Activated CD8-positive, alpha-beta T cell treated with anti-CD3 and anti-CD28 coated beads for 36 hours (primary cell): ENCODE measurements around the gene MICAL3. TPM values are rescaled to one million over a fixed set of nuclear protein-coding genes. Genes with fewer than 3 reads are reported as not detected.

ENCODE experiments used
- ATAC-seq: fragments of 200-7000 bp; cut with Tn5 transposase; one replicate; pipeline ENCODE4 v1.10.0; 2021; ENCODE audit warnings: mild to moderate bottlenecking, moderate library complexity
- CTCF ChIA-PET: fragments of 350-600 bp; sonication (Branson Sonifier 250); formaldehyde crosslinking; loops from one replicate; lab custom pipeline; 2021; ENCODE audit warnings: antibody characterized with exemption; lab: Charles Lee
- POLR2A ChIA-PET: fragments of 350-600 bp; sonication (Branson Sonifier 250); formaldehyde crosslinking; loops from one replicate; lab custom pipeline; 2021; ENCODE audit warnings: antibody characterized with exemption; lab: Charles Lee
- DNase-seq: peaks from one replicate; pipeline ENCODE4 v3.0.0-alpha.2; 2020
- H3K27ac Mint-ChIP-seq: one replicate; pipeline ENCODE4 v1.8.0; 2021; ENCODE audit warnings: mild to moderate bottlenecking, mixed read lengths
- H3K27me3 Mint-ChIP-seq: one replicate; pipeline ENCODE4 v1.8.0; 2021; ENCODE audit warnings: mixed read lengths
- H3K36me3 Mint-ChIP-seq: one replicate; pipeline ENCODE4 v1.8.0; 2021; ENCODE audit warnings: low read depth, mixed read lengths
- H3K4me1 Mint-ChIP-seq: one replicate; pipeline ENCODE4 v1.8.0; 2021; ENCODE audit warnings: low read depth, mixed read lengths
- H3K4me3 Mint-ChIP-seq: one replicate; pipeline ENCODE4 v1.8.0; 2021; ENCODE audit warnings: mild to moderate bottlenecking, moderate library complexity, mixed read lengths
- H3K9me3 Mint-ChIP-seq: one replicate; pipeline ENCODE4 v1.8.0; 2021; ENCODE audit warnings: mixed read lengths
- CTCF ChIP-seq: fragments of 200-600 bp; IDR thresholded peaks from one replicate; pipeline ENCODE4 v1.8.0; 2022; ENCODE audit warnings: antibody characterized with exemption, mild to moderate bottlenecking
- intact Hi-C: fragments of 100-400 bp; cut with micrococcal nuclease; formaldehyde crosslinking; loops from one replicate; pipeline ENCODE4 v1.10.0; 2022
- total RNA-seq, 2 experiments: library from RNA; stranded (reverse); gene quantifications; one replicate each; pipeline ENCODE4 v1.2.3, GENCODE V29; 2021

Gene MICAL3
- total RNA-seq, 2 experiments from 2014 or later, result 31.6 to 32.4 TPM

GRCh38 chr22:17911887-17912286, 112.5 kb downstream of the MICAL3 start:
- CTCF ChIA-PET, result no interaction called here
- POLR2A ChIA-PET, result no interaction called here
- intact Hi-C loops, result no loop called here
- ATAC-seq (no peak), DNase-seq (no peak)
- Mint-ChIP-seq H3K36me3 (peaks cover 1% of the 10 kb centered on the region), H3K4me1 (no peaks in the 10 kb centered on the region), H3K27me3 (no peaks in the 10 kb centered on the region), H3K4me3 (no peak overlapping the region), H3K27ac (no peak overlapping the region), H3K9me3 (no peaks in the 10 kb centered on the region)
- no peak for TF ChIP-seq CTCF

GRCh38 chr22:17911312-17911705, 113.1 kb downstream of the MICAL3 start:
- no peaks in the 10 kb centered on the region for H3K9me3 Mint-ChIP-seq
- DNase-seq (no peak), ATAC-seq (no peak)
- ChIA-PET POLR2A (no interaction called here), CTCF (no interaction called here)
- H3K4me3 Mint-ChIP-seq, result no peak overlapping the region
- intact Hi-C loops, result no loop called here
- TF ChIP-seq CTCF, result no peak
- no peaks in the 10 kb centered on the region for H3K4me1 Mint-ChIP-seq
- H3K27ac Mint-ChIP-seq, result no peak overlapping the region
- H3K36me3 Mint-ChIP-seq, result peaks cover 1% of the 10 kb centered on the region
- no peaks in the 10 kb centered on the region for H3K27me3 Mint-ChIP-seq

GRCh38 chr22:17910561-17911311, 113.6 kb downstream of the MICAL3 start:
- ChIA-PET POLR2A (no interaction called here), CTCF (no interaction called here)
- Mint-ChIP-seq H3K4me3 (no peak overlapping the region), H3K27me3 (no peaks in the 10 kb centered on the region), H3K4me1 (no peaks in the 10 kb centered on the region), H3K36me3 (peaks cover 1% of the 10 kb centered on the region), H3K27ac (no peak overlapping the region), H3K9me3 (no peaks in the 10 kb centered on the region)
- ATAC-seq, result no peak
- intact Hi-C loops, result no loop called here
- no peak for DNase-seq
- TF ChIP-seq CTCF, result no peak

- POLR2A ChIA-PET, result no interaction called here
- no peak for TF ChIP-seq CTCF
- ATAC-seq, result no peak
- no peaks in the 10 kb centered on the region for H3K27me3 Mint-ChIP-seq
- peaks cover under 1% of the 10 kb centered on the region for H3K36me3 Mint-ChIP-seq
- H3K4me1 Mint-ChIP-seq, result no peaks in the 10 kb centered on the region
- DNase-seq, result no peak
- H3K4me3 Mint-ChIP-seq, result no peak overlapping the region
- H3K27ac Mint-ChIP-seq, result no peak overlapping the region
- H3K9me3 Mint-ChIP-seq, result no peaks in the 10 kb centered on the region
- CTCF ChIA-PET, result interaction anchor here (0.8 kb wide), 1 partner anchor 16 kb away, joined by 3 read pairs; no protein-coding TSS in a partner anchor
- intact Hi-C loops, result no loop called here
Observed at GRCh38 chr22:17907748-17908051, 116.7 kb downstream of the MICAL3 start.

- ATAC-seq, result no peak
Observed at GRCh38 chr22:17906978-17907747, 117.2 kb downstream of the MICAL3 start.

More at GRCh38 chr22:17906978-17907747, 117.2 kb downstream of the MICAL3 start:
- ChIA-PET POLR2A (interaction anchor here (0.8 kb wide), 1 partner anchor 31 kb away, joined by 3 read pairs; no protein-coding TSS in a partner anchor), CTCF (interaction anchor here (0.8 to 1.1 kb wide), 2 partner anchors 16 to 77 kb away, joined by 3 read pairs; no protein-coding TSS in a partner anchor)
- Mint-ChIP-seq H3K9me3 (no peaks in the 10 kb centered on the region), H3K27ac (no peak overlapping the region), H3K4me1 (no peaks in the 10 kb centered on the region), H3K4me3 (no peak overlapping the region), H3K36me3 (no peaks in the 10 kb centered on the region), H3K27me3 (no peaks in the 10 kb centered on the region)
- DNase-seq, result no peak
- intact Hi-C loops, result no loop called here
- no peak for TF ChIP-seq CTCF
